IPS-NIHi7 (cell line): Measurements from ENCODE around the gene CCPG1.
A peak's percentile ranks its signal among the peaks of the same experiment; 100 is the strongest.

ENCODE experiments used
- DNase-seq: peaks from one replicate; pipeline ENCODE4 v3.0.0; 2012; ENCODE audit warnings: mixed read lengths; ENCODE audit errors: extremely low spot score

The CCPG1 gene

GRCh38 chr15:55381595-55381994 is 26.6 kb downstream of the CCPG1 start:
- no peak for DNase-seq

DNA sequence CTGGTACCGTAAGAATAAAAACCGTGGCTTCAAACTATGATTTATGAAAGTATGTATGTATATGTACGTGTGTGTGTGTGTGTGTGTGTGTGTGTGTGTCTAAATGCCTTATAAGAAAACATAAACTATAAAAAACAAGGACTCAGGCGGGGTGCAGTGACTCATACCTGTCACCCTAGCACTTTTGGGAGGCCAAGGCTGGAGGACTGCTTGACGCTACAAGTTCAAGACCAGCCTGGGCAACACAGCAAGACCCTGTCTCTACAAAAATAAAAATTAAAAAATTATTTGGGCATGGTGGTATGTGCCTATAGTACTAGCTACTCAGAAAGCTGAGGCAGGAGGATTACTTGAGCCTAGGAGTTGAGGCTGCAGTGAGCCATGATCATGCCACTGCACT is 29.1 kb downstream of the CCPG1 start:
- DNase-seq: no peak

DNA sequence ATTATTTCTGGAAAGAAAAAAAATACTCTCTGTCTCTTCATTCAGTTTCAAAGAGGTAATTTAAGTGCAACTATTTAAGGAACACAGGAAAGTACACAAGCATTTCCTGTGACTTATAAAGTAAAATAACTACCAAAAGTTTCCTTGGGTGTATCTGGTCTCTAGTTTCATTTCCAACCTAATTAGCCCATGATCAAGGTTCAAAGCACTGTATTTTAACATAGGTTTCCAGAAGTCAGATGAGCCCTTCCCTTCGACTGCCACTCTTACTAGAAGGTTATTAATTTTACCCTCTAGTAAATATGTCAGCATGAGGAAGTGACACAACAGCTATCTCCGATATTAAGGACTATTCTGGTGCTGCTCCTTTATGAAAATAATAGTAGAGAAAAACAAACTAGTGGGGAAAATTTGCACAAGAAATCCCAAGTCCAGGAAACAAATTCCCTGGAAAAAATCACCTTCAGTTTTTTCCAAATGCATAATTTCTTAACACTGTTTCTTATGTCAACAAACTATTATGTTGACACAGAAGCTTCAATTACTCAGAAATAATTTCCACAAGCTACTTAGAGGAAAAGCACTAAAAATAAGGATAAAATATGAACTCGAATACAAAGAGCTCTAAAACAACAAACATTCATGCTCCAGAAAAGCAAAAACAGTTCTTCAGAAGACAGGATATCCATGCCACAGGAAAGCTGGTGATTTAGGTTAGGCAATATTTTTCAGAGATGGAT is 35.3 kb downstream of the CCPG1 start:
- DNase-seq: no peak

DNA sequence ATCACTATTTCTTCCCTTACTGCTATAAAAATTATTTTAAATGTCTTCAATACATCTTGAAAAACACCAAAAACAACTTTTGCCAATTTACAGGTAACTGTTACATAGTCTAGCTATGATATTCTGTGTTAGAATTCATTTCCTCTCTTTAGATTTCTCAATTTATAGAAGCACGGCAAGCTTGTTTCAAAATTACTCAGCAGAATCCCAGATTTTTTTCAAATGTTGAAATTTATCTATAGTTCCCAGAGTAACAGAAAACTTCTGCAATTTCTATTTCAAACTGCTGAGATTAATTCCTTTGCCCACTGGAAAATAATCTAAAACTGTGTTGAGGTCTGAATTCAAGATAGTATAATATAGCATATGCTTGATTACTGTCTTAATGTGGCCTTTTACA is 41.2 kb downstream of the CCPG1 start:
- DNase-seq: no peak

DNA sequence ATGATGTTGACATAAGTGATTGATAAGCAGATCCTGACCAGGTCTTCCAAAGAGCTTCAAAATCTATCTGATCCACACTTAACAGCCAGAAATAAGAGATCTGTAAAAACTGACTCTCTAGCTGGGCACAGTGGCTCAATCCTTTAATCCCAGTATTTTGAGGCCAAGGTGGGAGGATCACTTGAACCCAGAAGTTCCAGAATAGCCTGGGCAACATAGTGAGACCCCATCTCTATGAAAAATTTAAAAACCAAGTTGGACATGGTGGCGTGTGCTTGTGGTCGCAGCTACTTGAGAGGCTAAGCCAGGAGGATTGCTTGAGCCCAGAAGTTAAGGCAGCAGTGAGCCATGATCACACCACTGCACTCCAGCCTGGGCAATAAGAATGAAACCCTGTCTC is 45.5 kb downstream of the CCPG1 start:
- no peak for DNase-seq

DNA sequence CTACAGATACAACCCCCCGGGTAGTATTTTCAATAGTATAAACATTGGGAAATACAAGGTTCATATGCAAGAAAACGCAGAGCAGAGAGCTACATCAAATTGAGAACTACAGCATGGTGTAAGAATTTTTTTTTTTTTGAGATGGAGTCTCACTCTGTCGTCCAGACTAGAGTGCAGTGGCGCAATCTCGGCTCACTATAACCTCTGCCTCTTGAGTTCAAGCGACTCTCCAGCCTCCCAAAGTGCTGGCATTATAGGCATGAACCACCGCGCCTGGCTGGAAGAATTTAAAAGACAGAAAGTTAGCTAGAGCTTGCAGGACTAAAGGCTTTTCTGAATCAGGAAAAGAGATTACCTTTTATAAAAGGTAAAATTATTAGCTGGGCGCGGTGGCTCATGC is 47.1 kb downstream of the CCPG1 start:
- DNase-seq: no peak

DNA sequence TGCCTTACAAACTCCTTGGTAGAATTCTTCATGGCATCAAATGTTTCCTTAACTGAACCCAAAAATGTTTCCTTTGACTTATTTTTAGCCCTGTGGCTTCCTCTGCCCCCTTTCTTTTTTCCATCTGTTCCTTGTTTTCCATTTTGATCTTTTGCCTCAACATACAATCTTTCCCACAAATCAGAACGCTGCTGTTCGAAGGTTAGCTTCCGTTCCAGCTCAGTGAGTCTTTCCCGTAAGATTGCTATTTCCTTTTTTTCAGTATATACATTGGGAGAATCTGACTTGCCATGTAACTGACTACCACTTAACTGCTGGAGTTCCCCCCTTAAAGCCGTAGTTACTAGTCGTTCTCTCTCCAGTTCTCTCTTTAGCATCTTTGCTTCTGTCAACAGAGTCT is 47.9 kb downstream of the CCPG1 start:
- DNase-seq: no peak

DNA sequence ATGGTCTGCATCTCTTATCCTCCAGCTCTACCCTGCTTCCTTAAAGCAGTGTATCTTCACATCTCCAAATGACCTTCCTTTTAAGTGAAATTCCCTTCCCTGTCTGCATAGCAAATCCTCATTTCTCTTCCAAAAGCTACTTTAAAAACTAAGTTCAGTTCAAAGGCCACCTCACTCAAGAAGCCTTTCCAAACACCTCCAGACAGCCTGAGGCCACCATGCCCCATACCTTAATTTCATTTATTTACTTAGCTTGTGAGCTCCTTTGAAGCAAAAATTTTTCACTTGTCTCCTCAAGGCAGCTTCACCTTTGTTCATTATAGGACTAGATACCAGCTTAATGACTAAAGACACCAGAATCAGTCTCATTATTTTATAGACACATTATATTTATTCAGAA is 49.7 kb downstream of the CCPG1 start:
- DNase-seq: no peak

DNA sequence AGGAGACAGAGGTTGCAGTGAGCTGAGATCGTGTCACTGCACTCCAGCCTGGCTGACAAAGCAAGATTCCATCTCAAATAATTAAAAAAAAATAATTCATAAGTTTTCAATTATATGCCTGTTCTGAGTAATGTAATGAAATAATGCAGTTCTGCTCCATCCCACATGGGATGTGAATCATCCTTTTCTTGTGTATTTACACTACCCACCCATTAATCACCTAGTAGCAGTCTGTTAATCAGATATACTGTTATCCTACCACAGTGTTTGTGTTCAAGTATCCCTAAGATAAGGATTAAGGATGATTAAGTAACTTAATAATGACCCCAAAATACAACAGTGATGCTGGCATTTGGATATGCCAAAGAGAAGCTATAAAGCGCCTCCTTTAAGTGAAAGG is 50.4 kb downstream of the CCPG1 start:
- no peak for DNase-seq

GRCh38 chr15:55356985-55357585 is 51.1 kb downstream of the CCPG1 start:
- no peak for DNase-seq

DNA sequence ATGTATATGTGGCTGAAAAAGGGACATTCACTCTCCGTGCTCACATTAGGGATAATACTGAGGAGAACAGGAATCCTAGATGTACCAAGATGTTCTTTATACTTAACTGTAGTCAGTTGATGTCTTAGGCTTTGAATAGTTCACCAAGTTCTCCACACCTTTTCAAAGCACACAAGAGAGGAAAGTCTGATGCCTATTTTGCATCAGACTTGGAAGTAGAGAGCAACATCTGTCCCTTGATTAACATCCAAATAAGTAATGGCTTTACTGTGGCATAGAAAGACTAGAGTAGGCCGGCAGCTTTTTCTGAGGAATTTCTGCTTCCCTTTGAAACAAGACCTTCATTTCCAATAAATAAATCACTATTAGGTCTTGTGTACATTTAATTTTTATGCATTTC is 55.1 kb downstream of the CCPG1 start:
- DNase-seq: peak; percentile 21

DNA sequence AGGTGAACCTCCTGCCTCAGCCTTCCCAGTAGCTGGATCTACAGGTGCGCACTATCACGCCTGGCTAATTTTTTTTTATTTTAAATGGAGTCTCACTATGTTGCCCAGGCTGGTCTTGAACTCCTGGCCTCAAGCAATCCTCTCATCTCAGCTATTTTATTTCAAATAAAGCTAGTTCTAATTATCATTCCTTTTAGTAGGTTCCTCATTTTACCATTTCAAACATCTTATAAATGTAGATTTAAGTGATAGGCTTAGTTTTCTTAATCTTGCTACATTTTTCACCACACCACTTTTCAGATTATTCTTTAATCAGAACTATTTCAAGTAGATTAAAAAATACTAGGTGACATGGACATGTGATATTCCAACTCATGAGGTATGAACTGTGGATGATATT is 58.9 kb downstream of the CCPG1 start:
- no peak for DNase-seq

- peak; percentile 52 for DNase-seq
Observed at GRCh38 chr15:55348281-55348778, 59.8 kb downstream of the CCPG1 start.

- DNase-seq: peak; percentile 35
Observed at GRCh38 chr15:55344206-55344605, 64.0 kb downstream of the CCPG1 start.

DNA sequence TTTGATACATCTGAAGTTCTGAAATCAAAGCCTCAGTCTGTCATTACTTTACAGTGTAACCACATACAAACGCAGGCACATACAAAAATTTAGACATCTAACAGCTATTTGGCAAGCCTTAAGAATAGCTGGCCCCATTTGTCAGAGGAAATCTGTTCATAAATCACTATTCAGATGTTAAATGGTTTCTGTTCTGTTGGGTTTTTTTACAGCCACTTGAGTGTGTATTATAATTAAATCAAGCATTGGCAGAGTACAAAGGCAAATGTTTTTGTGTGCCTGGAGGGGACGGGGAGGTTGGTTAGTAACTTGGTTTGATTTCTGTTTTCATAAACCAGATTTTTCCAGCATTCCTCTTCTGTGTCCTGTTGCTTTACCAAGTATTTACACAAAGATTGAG is 65.0 kb downstream of the CCPG1 start:
- no peak for DNase-seq

- no peak for DNase-seq
Observed at GRCh38 chr15:55337160-55337559, 71.0 kb downstream of the CCPG1 start.

GRCh38 chr15:55334997-55335396 is 73.2 kb downstream of the CCPG1 start:
- no peak for DNase-seq

DNA sequence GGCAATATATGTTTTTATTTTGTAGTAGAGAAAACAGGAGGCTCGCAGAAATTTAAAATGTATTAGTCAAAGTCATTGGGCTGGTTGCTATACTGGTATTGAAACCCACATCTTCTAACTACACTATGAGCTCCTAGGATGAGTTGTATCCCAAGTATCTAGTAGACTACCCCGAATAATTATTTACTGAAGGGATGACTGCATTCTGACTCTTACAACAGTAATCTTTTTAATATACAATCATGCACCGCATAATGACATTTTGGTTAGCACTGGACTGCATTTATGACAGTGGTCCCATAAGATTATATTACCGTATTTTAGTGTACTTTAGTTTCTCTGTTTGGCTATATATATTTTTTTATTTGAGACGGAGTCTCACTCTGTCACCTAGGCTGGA is 73.8 kb downstream of the CCPG1 start:
- no peak for DNase-seq

DNA sequence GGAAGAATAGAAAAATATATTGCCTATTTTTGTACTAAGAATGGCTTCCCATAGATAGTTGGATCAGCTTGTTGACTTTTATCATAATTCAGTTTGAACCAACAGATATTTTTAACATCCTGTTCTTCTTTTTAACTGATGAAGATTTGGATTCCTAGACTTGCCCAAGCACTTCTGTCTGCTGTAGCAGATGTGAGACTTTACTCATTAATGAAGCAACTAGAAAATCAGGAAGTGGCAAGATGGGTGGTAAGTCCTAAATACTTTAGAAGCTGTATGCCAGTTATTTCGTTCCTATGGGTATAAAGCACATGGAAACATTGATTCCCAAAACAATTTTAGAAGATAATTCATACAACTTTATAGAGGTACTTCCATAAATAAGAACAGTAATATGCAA is 80.8 kb downstream of the CCPG1 start:
- no peak for DNase-seq

DNA sequence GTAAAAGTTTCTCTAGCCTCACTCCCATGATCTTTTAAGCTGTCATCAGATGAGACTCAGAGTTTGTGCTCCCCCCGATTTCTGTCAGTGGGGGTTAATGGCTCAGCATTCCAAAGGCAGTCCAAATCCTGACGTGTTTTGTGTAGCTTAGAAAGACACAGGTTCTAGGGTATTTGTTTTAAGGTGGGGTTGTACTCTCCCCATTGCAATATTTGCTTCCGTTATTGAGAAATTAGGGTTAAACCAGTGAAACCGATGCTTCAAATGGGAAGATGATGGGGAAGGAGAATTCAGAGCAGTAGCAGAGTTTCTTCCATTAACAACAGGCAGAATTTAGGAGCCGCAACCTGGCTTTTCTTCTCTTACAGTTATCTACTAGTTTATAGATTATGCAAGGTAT is 85.7 kb downstream of the CCPG1 start:
- no peak for DNase-seq

GRCh38 chr15:55320963-55321362 is 87.2 kb downstream of the CCPG1 start:
- DNase-seq: no peak

DNA sequence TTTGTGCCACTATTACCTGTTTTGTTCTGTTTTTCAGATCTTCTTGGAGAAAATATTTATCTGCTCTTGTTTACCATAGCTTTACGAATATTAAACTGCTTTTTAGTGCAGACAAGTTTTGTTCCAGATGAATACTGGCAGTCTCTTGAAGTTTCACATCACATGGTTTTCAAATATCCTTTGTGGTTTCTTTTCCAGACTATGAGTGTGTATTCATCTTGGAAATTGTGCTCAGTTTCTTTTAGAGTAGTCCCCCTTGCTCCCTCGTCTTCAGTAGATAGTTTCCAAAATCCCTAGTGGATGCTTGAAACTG is 88.0 kb downstream of the CCPG1 start:
- DNase-seq: no peak

DNA sequence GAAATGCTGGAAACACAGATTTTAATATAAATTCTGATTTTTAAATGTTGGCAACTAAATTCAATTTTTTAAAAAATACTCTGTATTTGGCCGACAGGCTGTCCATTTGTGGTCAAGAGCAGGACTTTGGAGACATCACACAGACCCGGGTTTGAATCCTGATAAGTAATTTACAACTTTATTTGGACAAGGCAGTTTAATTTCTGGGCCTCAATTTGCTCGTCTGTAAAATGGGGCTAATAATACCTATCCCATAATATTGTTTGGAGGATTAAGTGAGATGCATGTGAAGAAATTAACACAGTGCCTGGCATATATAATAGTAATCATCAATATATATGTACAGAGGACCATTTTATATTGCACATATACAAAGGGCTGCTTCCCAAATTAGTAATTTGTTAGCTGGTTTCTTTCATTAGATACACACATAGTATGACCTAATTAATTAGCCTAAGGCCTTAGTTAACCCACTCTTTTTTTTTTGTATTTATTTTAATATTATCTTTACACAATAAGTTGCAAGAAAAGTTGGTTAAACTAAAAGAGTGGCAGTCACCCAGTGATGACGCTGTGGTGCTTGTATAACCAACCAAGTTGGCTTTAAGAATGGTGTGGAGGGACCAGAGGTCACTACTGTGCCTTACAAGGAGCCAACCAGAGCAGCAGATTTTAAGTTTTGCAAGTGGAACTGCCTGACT is 88.5 kb downstream of the CCPG1 start:
- DNase-seq: no peak
